ENCODE data around the gene AGTR1. TPM values are rescaled to one million over a fixed set of nuclear protein-coding genes. Genes with fewer than 3 reads are reported as not detected.

AGTR1 gene
- total and polyA plus RNA-seq, 2 of the 13 experiments (the other 11 are each of a cell fraction or from before 2014, with no cell fraction given), result 0.64 to 1.5 TPM

DNA sequence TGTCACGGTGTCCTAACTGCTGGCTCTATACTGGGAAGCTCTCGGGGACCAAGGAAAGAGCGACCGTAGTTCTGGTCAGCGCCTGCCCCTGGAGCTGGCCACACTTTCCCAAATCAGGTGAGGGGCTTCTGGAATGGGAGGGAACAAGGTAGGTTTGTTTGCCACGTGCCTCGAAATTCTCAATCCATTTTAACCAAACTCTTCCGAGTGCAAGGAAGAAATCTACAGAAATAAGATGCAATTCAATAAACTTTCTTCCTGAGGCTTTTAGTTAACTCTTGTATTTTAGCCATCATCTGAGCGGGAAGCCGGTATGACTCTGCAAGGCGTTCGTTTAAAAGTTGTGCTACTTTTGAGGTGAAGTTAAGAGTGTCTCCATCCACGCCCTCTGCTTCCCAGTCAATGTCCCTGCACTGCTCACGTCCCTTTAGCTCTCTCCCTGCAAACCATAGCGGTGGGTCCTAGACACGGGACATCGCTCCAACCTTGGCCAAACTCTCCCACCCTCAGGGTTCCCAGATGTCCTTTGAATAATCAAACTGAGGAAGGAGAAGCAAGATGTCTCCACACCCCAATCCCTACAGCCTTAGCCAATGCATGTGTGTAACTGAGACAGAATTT, 597 bp downstream of the AGTR1 start (continued):
- TF ChIP-seq ZNF333 (CRISPR knock-in tag; IDR thresholded peaks at IDR 0.05; ENCODE audit: borderline replicate concordance) (0 out of 2 replicates have a peak, but pooled peaks have one; percentile 28), PHF21A (CRISPR knock-in tag; IDR thresholded peaks at IDR 0.05) (0 out of 2 replicates have a peak, but pooled peaks have one; percentile 7), PPARG (CRISPR knock-in tag; conservative IDR thresholded peaks at IDR 0.05) (no peak), JARID2 (CRISPR knock-in tag; IDR thresholded peaks at IDR 0.05; ENCODE audit: insufficient replicate concordance) (no peak), SNAPC2 (CRISPR knock-in tag; IDR thresholded peaks at IDR 0.05) (no peak), ASH2L (IDR thresholded peaks at IDR 0.05; ENCODE audit: insufficient read length, low read depth, low read length) (peak; percentile 3), KDM5A (IDR thresholded peaks at IDR 0.05; ENCODE audit: borderline replicate concordance, low read length) (no peak), SETDB1 (CRISPR knock-in tag; IDR thresholded peaks at IDR 0.05; ENCODE audit: borderline replicate concordance) (no peak), SALL2 (CRISPR knock-in tag; IDR thresholded peaks at IDR 0.05) (no peak), ZNF101 (CRISPR knock-in tag; IDR thresholded peaks at IDR 0.05; ENCODE audit: borderline replicate concordance, low read depth) (no peak), ZNF784 (CRISPR knock-in tag; IDR thresholded peaks at IDR 0.05; ENCODE audit: borderline replicate concordance) (no peak), ZNF512 (CRISPR knock-in tag; IDR thresholded peaks at IDR 0.05) (no peak), TOE1 (CRISPR knock-in tag; IDR thresholded peaks at IDR 0.05) (no peak), SRF (IDR thresholded peaks at IDR 0.05; ENCODE audit: low read depth, low read length) (no peak), ONECUT2 (CRISPR knock-in tag; IDR thresholded peaks at IDR 0.05) (0 out of 2 replicates have a peak, but pooled peaks have one; percentile 20), ZNF672 (CRISPR knock-in tag; IDR thresholded peaks at IDR 0.05) (no peak)
- TF ChIP-seq, protein P1, sequence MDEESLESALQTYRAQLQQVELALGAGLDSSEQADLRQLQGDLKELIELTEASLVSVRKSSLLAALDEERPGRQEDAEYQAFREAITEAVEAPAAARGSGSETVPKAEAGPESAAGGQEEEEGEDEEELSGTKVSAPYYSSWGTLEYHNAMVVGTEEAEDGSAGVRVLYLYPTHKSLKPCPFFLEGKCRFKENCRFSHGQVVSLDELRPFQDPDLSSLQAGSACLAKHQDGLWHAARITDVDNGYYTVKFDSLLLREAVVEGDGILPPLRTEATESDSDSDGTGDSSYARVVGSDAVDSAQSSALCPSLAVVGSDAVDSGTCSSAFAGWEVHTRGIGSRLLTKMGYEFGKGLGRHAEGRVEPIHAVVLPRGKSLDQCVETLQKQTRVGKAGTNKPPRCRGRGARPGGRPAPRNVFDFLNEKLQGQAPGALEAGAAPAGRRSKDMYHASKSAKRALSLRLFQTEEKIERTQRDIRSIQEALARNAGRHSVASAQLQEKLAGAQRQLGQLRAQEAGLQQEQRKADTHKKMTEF (CRISPR knock-in tag; IDR thresholded peaks at IDR 0.05), result no peak
- TF ChIP-seq, protein P2, sequence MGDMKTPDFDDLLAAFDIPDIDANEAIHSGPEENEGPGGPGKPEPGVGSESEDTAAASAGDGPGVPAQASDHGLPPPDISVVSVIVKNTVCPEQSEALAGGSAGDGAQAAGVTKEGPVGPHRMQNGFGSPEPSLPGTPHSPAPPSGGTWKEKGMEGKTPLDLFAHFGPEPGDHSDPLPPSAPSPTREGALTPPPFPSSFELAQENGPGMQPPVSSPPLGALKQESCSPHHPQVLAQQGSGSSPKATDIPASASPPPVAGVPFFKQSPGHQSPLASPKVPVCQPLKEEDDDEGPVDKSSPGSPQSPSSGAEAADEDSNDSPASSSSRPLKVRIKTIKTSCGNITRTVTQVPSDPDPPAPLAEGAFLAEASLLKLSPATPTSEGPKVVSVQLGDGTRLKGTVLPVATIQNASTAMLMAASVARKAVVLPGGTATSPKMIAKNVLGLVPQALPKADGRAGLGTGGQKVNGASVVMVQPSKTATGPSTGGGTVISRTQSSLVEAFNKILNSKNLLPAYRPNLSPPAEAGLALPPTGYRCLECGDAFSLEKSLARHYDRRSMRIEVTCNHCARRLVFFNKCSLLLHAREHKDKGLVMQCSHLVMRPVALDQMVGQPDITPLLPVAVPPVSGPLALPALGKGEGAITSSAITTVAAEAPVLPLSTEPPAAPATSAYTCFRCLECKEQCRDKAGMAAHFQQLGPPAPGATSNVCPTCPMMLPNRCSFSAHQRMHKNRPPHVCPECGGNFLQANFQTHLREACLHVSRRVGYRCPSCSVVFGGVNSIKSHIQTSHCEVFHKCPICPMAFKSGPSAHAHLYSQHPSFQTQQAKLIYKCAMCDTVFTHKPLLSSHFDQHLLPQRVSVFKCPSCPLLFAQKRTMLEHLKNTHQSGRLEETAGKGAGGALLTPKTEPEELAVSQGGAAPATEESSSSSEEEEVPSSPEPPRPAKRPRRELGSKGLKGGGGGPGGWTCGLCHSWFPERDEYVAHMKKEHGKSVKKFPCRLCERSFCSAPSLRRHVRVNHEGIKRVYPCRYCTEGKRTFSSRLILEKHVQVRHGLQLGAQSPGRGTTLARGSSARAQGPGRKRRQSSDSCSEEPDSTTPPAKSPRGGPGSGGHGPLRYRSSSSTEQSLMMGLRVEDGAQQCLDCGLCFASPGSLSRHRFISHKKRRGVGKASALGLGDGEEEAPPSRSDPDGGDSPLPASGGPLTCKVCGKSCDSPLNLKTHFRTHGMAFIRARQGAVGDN (CRISPR knock-in tag; IDR thresholded peaks at IDR 0.05), result peak; percentile 43; the same call in 1 of the 2 replicates
- TF ChIP-seq, protein P3, sequence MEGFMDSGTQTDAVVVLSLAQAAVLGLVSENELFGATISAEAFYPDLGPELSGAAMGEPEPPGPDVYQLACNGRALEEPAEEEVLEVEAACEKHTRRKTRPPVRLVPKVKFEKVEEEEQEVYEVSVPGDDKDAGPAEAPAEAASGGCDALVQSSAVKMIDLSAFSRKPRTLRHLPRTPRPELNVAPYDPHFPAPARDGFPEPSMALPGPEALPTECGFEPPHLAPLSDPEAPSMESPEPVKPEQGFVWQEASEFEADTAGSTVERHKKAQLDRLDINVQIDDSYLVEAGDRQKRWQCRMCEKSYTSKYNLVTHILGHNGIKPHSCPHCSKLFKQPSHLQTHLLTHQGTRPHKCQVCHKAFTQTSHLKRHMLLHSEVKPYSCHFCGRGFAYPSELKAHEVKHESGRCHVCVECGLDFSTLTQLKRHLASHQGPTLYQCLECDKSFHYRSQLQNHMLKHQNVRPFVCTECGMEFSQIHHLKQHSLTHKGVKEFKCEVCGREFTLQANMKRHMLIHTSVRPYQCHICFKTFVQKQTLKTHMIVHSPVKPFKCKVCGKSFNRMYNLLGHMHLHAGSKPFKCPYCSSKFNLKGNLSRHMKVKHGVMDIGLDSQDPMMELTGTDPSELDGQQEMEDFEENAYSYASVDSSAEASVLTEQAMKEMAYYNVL (CRISPR knock-in tag; IDR thresholded peaks at IDR 0.05; ENCODE audit: borderline replicate concordance), result no peak
